Measurements from ENCODE around the gene ZFHX3. TPM values are rescaled to one million over a fixed set of nuclear protein-coding genes. Genes with fewer than 3 reads are reported as not detected.

The ZFHX3 gene
- total RNA-seq, 1 experiment from 2014 or later, result 13.6 TPM

- CTCF ChIA-PET, result no interaction called here
- BruUV-seq (replicated peaks), result no TSS peak
- intact Hi-C loops (cut with micrococcal nuclease; ENCODE audit: unreplicated experiment), result loop anchor here (5.0 to 10.0 kb wide), 3 partner anchors 48 to 386 kb away; no protein-coding TSS in a partner anchor
- H3K9me3 Mint-ChIP-seq (ENCODE audit: low read depth, unreplicated experiment), result no peaks in the 10 kb centered on the region
- no peak overlapping the region for H3K27ac Mint-ChIP-seq (ENCODE audit: unreplicated experiment)
- H3K27me3 Mint-ChIP-seq (ENCODE audit: unreplicated experiment), result no peaks in the 10 kb centered on the region
- H3K4me1 Mint-ChIP-seq (ENCODE audit: low read depth, unreplicated experiment), result peaks cover 32% of the 10 kb centered on the region
- TF ChIP-seq CTCF (IDR thresholded peaks at IDR 0.05; ENCODE audit: unreplicated experiment), result no peak
- no peak for DNase-seq
- peaks cover 30% of the 10 kb centered on the region for H3K36me3 Mint-ChIP-seq (ENCODE audit: insufficient read depth, unreplicated experiment)
- H3K4me3 Mint-ChIP-seq (ENCODE audit: low read depth, unreplicated experiment), result no peak overlapping the region
These were observed 2.5 kb upstream of the ZFHX3 start for GRCh38 chr16:73050201-73051099.

GRCh38 chr16:73049511-73049910 is 1.6 kb upstream of the ZFHX3 start:
- no TSS peak for BruUV-seq (replicated peaks)
- H3K36me3 Mint-ChIP-seq (ENCODE audit: insufficient read depth, unreplicated experiment), result peaks cover 20% of the 10 kb centered on the region
- no peak overlapping the region for H3K4me3 Mint-ChIP-seq (ENCODE audit: low read depth, unreplicated experiment)
- no peak for TF ChIP-seq CTCF (IDR thresholded peaks at IDR 0.05; ENCODE audit: unreplicated experiment)
- DNase-seq, result no peak
- H3K4me1 Mint-ChIP-seq (ENCODE audit: low read depth, unreplicated experiment), result peaks cover 32% of the 10 kb centered on the region
- H3K27ac Mint-ChIP-seq (ENCODE audit: unreplicated experiment), result no peak overlapping the region
- no peaks in the 10 kb centered on the region for H3K9me3 Mint-ChIP-seq (ENCODE audit: low read depth, unreplicated experiment)
- CTCF ChIA-PET, result no interaction called here
- no peaks in the 10 kb centered on the region for H3K27me3 Mint-ChIP-seq (ENCODE audit: unreplicated experiment)
- intact Hi-C loops (cut with micrococcal nuclease; ENCODE audit: unreplicated experiment), result loop anchor here (5.0 kb wide), 2 partner anchors 202 to 547 kb away; no protein-coding TSS in a partner anchor

GRCh38 chr16:73049091-73049490 is 1.2 kb upstream of the ZFHX3 start:
- no peaks in the 10 kb centered on the region for H3K27me3 Mint-ChIP-seq (ENCODE audit: unreplicated experiment)
- CTCF ChIA-PET, result no interaction called here
- peaks cover 33% of the 10 kb centered on the region for H3K4me1 Mint-ChIP-seq (ENCODE audit: low read depth, unreplicated experiment)
- H3K9me3 Mint-ChIP-seq (ENCODE audit: low read depth, unreplicated experiment), result no peaks in the 10 kb centered on the region
- peaks cover 18% of the 10 kb centered on the region for H3K36me3 Mint-ChIP-seq (ENCODE audit: insufficient read depth, unreplicated experiment)
- DNase-seq, result no peak
- no peak for TF ChIP-seq CTCF (IDR thresholded peaks at IDR 0.05; ENCODE audit: unreplicated experiment)
- H3K4me3 Mint-ChIP-seq (ENCODE audit: low read depth, unreplicated experiment), result peak overlapping the region; percentile 51
- no peak overlapping the region for H3K27ac Mint-ChIP-seq (ENCODE audit: unreplicated experiment)
- BruUV-seq (replicated peaks), result no TSS peak
- intact Hi-C loops (cut with micrococcal nuclease; ENCODE audit: unreplicated experiment), result loop anchor here (5.0 kb wide), 2 partner anchors 202 to 547 kb away; no protein-coding TSS in a partner anchor

GRCh38 chr16:73048292-73049080 is 558 bp upstream of the ZFHX3 start:
- H3K9me3 Mint-ChIP-seq (ENCODE audit: low read depth, unreplicated experiment), result no peaks in the 10 kb centered on the region
- H3K4me1 Mint-ChIP-seq (ENCODE audit: low read depth, unreplicated experiment), result peaks cover 39% of the 10 kb centered on the region
- H3K36me3 Mint-ChIP-seq (ENCODE audit: insufficient read depth, unreplicated experiment), result peaks cover 14% of the 10 kb centered on the region
- peak overlapping the region; percentile 51 for H3K4me3 Mint-ChIP-seq (ENCODE audit: low read depth, unreplicated experiment)
- intact Hi-C loops (cut with micrococcal nuclease; ENCODE audit: unreplicated experiment), result loop anchor here (5.0 kb wide), 2 partner anchors 201 to 546 kb away; no protein-coding TSS in a partner anchor
- no peak for TF ChIP-seq CTCF (IDR thresholded peaks at IDR 0.05; ENCODE audit: unreplicated experiment)
- no peak for DNase-seq
- BruUV-seq (replicated peaks), result TSS peak; percentile 34
- H3K27me3 Mint-ChIP-seq (ENCODE audit: unreplicated experiment), result no peaks in the 10 kb centered on the region
- CTCF ChIA-PET, result interaction anchor here (0.6 kb wide), 1 partner anchor 11 kb away, joined by 3 read pairs; no protein-coding TSS in a partner anchor
- no peak overlapping the region for H3K27ac Mint-ChIP-seq (ENCODE audit: unreplicated experiment)
